Measurements from ENCODE around the gene ST8SIA6.

- TF ChIP-seq, protein P1, sequence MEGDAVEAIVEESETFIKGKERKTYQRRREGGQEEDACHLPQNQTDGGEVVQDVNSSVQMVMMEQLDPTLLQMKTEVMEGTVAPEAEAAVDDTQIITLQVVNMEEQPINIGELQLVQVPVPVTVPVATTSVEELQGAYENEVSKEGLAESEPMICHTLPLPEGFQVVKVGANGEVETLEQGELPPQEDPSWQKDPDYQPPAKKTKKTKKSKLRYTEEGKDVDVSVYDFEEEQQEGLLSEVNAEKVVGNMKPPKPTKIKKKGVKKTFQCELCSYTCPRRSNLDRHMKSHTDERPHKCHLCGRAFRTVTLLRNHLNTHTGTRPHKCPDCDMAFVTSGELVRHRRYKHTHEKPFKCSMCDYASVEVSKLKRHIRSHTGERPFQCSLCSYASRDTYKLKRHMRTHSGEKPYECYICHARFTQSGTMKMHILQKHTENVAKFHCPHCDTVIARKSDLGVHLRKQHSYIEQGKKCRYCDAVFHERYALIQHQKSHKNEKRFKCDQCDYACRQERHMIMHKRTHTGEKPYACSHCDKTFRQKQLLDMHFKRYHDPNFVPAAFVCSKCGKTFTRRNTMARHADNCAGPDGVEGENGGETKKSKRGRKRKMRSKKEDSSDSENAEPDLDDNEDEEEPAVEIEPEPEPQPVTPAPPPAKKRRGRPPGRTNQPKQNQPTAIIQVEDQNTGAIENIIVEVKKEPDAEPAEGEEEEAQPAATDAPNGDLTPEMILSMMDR (IDR thresholded peaks at IDR 0.05): no peak
- no peak for TF ChIP-seq POLR2A (IDR thresholded peaks at IDR 0.05)
Observed at GRCh38 chr10:17472481-17473227, 18.3 kb upstream of the ST8SIA6 start.
